ENCODE results near the gene ECE1. TPM values are rescaled to one million over a fixed set of nuclear protein-coding genes. Genes with fewer than 3 reads are reported as not detected.

ECE1 gene
- total and polyA plus RNA-seq, 2 of the 8 experiments (the other 6 are each of a cell fraction or from before 2014, with no cell fraction given), result 21.4 to 36.8 TPM

DNA sequence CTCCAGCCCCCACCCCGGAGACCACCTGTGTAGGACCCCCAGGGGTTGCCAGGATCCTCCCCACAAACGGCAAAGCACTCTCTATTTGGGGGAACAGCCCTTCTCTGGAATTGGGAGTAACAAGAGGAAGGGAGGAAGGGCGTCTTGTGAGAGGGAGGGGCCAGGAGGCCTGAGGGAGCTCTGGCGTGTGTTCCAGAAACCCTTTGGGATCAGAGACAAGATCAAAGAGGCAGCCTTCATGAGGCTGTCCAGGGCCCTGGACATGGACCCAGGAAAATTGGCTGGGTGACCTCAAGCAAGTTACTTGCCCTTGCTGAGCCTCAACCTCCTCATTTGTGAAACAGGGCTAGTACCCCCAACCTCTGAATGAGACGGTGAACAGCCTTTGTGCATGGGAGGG lies 18.1 kb upstream of the ECE1 start:
- H3K79me2 ChIP-seq (ENCODE audit: control insufficient read depth in 1 of 2, insufficient read depth in 2 of 2, low read length in 2 of 2), result 0 out of 4 replicates have a peak, but pooled peaks cover 0 to 2% of the 10 kb centered on the region in 2 experiments
- H3K23ac ChIP-seq (ENCODE audit: insufficient read length), result no peak overlapping the region
- no peak overlapping the region for H4K8ac ChIP-seq (ENCODE audit: extremely low read depth, insufficient read depth, low read length)
- ChIA-PET CTCF (ENCODE audit: partially characterized antibody) (interaction anchor here (0.9 to 13.2 kb wide), 9 partner anchors 9 to 62 kb away, joined by 3 to 168 read pairs (median 6); no protein-coding TSS in a partner anchor), POLR2A (ENCODE audit: partially characterized antibody) (interaction anchor here (0.9 to 1.5 kb wide), 3 partner anchors 10 to 17 kb away, joined by 3 to 4 read pairs (median 4); no protein-coding TSS in a partner anchor)
- H3K27ac ChIP-seq (ENCODE audit: low read depth, low read length), result no peak overlapping the region
- H3K27me3 ChIP-seq (replicated peaks in 1 of 4; ENCODE audit: control insufficient read depth in 3 of 4, extremely low read depth in 1 of 4, insufficient read depth in 3 of 4, low read length in 3 of 4), result no peaks in the 10 kb centered on the region
- H3K36me3 ChIP-seq (ENCODE audit: control insufficient read depth in 2 of 4, insufficient read depth in 4 of 4, low read length in 3 of 4), result no peaks in the 10 kb centered on the region
- no peak for DNase-seq (ENCODE audit: low read depth in 1 of 2, low spot score in 2 of 2)
- H4K5ac ChIP-seq (ENCODE audit: insufficient read length, low read depth, low read length), result no peak overlapping the region
- H3K23me2 ChIP-seq (ENCODE audit: low read depth, low read length), result no peaks in the 10 kb centered on the region
- H3K9ac ChIP-seq (replicated peaks in 1 of 4; ENCODE audit: extremely low read depth in 1 of 4, low read depth in 3 of 4, low read length in 3 of 4), result no peak overlapping the region; a peak in 1 of 7 replicates
- peaks cover 9% of the 10 kb centered on the region for H3K79me1 ChIP-seq (ENCODE audit: low read depth, low read length)
- no peak overlapping the region for H2BK20ac ChIP-seq (ENCODE audit: low read length)
- H3K4ac ChIP-seq (replicated peaks; ENCODE audit: insufficient read length, low read depth, low read length), result no peak overlapping the region
- no peak overlapping the region for H3K18ac ChIP-seq (ENCODE audit: extremely low read depth, low read length)
- 88% methylated on average over 5 of the region's 5 CpGs; no CpG with 5 or more reads in 1 of the 2 experiments for WGBS, 2 experiments (ENCODE audit: extremely low coverage in 1 of 2, insufficient coverage in 1 of 2, insufficient read length in 1 of 2, insufficient replicate concordance in 2 of 2, low coverage in 1 of 2, low lambda C conversion rate in 2 of 2, missing lambda C conversion rate in 1 of 2)
- peak overlapping the region; percentile 78; the same call in 1 of the 2 replicates for H2BK12ac ChIP-seq (ENCODE audit: low read depth, low read length)
- FAIRE-seq, result no peak
- no peak overlapping the region for H4K91ac ChIP-seq (replicated peaks; ENCODE audit: insufficient read length, low read length)
- H3K4me3 ChIP-seq (ENCODE audit: extremely low read depth in 1 of 4, insufficient read depth in 2 of 4, low read depth in 3 of 4, low read length in 4 of 4), result no peak overlapping the region
- no peak overlapping the region for H3K14ac ChIP-seq (ENCODE audit: insufficient read length)
- H3K9me3 ChIP-seq (ENCODE audit: insufficient read depth in 2 of 2, low read depth in 1 of 2, low read length in 1 of 2), result no peaks in the 10 kb centered on the region; a peak in 1 of 4 replicates
- H2BK15ac ChIP-seq (ENCODE audit: low read length), result peak overlapping the region; percentile 77; the same call in 1 of the 2 replicates
- H2AFZ ChIP-seq (ENCODE audit: low read length), result no peak overlapping the region
- H3K4me1 ChIP-seq (replicated peaks in 1 of 4; ENCODE audit: control insufficient read depth in 3 of 4, insufficient read depth in 4 of 4, low read length in 3 of 4), result peaks cover 12 to 33% (median 20%) of the 10 kb centered on the region in 4 experiments
- H2AK5ac ChIP-seq (ENCODE audit: low read depth, low read length), result no peak overlapping the region
- no peak overlapping the region for H3K56ac ChIP-seq (replicated peaks; ENCODE audit: insufficient read length, low read depth, low read length)
- TF ChIP-seq PHF8 (conservative IDR thresholded peaks at IDR 0.05; ENCODE audit: low read depth, low read length), result no peak
- TF ChIP-seq RAD21 (IDR thresholded peaks at IDR 0.05 in 1 of 2, conservative IDR thresholded peaks at IDR 0.05 in 1 of 2; ENCODE audit: low read depth in 2 of 2, low read length in 2 of 2), result no peak
- no peak for TF ChIP-seq CEBPB (IDR thresholded peaks at IDR 0.05; ENCODE audit: low read depth, low read length)
- TF ChIP-seq, protein P1, sequence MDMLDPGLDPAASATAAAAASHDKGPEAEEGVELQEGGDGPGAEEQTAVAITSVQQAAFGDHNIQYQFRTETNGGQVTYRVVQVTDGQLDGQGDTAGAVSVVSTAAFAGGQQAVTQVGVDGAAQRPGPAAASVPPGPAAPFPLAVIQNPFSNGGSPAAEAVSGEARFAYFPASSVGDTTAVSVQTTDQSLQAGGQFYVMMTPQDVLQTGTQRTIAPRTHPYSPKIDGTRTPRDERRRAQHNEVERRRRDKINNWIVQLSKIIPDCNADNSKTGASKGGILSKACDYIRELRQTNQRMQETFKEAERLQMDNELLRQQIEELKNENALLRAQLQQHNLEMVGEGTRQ (IDR thresholded peaks at IDR 0.05; ENCODE audit: low read length), result no peak
- TF ChIP-seq NRF1 (IDR thresholded peaks at IDR 0.05; ENCODE audit: low read depth, low read length), result no peak
- TF ChIP-seq BCL11A (IDR thresholded peaks at IDR 0.05; ENCODE audit: low read depth in 2 of 2, low read length in 2 of 2), result no peak
- TF ChIP-seq NANOG (IDR thresholded peaks at IDR 0.05; ENCODE audit: insufficient read depth, low read depth, low read length, poor library complexity, severe bottlenecking), result no peak
- TF ChIP-seq POU5F1 (IDR thresholded peaks at IDR 0.05; ENCODE audit: low read depth, low read length), result no peak
- no peak for TF ChIP-seq CBX8 (IDR thresholded peaks at IDR 0.05; ENCODE audit: borderline replicate concordance, low read depth, low read length)
- TF ChIP-seq TAF1 (IDR thresholded peaks at IDR 0.05; ENCODE audit: low read depth, low read length), result no peak
- peaks cover 0 to 1% of the 10 kb centered on the region in 2 experiments for H4K20me1 ChIP-seq (replicated peaks in 1 of 2; ENCODE audit: control insufficient read depth in 1 of 2, insufficient read depth in 2 of 2, low read length in 2 of 2)
- H2BK120ac ChIP-seq (replicated peaks; ENCODE audit: low read depth, low read length), result no peak overlapping the region
- peak overlapping the region in 1 of 2 experiments; percentile 28; a peak in 1 of 4 replicates for H3K4me2 ChIP-seq (ENCODE audit: insufficient read depth in 1 of 2, low read depth in 2 of 2, low read length in 2 of 2)
- H2BK5ac ChIP-seq (ENCODE audit: low read depth, low read length), result peak overlapping the region; percentile 45; the same call in 1 of the 2 replicates
